ENCODE measurements around the gene TNIP1.

GRCh38 chr5:151096001-151096373 lies 15.2 kb upstream of the TNIP1 start:
- TF ChIP-seq POLR2AphosphoS5 (IDR thresholded peaks at IDR 0.05) (peak in 2 of 4 donors; percentile 6 to 27), CTCF (IDR thresholded peaks at IDR 0.05) (no peak), POLR2A (IDR thresholded peaks at IDR 0.05) (no peak), EP300 (IDR thresholded peaks at IDR 0.05) (no peak)

Data from sigmoid colon (tissue), 4 donors.